OCI-LY1 (cell line): ENCODE data around the gene BRPF1.

Experiments
- H2AFZ ChIP-seq: fragments of 200-600 bp; sonication (generic), shearing (Covaris generic); 2 replicates; pipeline ENCODE4 v1.6.0; 2014; ENCODE audit warnings: antibody characterized with exemption, mild to moderate bottlenecking, low read length
- H3F3A ChIP-seq: fragments of 200-600 bp; sonication (generic), shearing (Covaris generic); 2 replicates; pipeline ENCODE4 v1.6.0; 2014; ENCODE audit warnings: mild to moderate bottlenecking, antibody characterized with exemption, low read length, moderate library complexity; ENCODE audit not compliant: insufficient read depth
- H3K27ac ChIP-seq: fragments of 200-600 bp; sonication (generic); 2 replicates; pipeline ENCODE4 v1.5.1; 2014; ENCODE audit warnings: low read length, mixed run types, mild to moderate bottlenecking, low read depth; ENCODE audit not compliant: poor library complexity, severe bottlenecking
- H3K27me3 ChIP-seq: fragments of 200-600 bp; sonication (generic); 2 replicates; pipeline ENCODE4 v1.6.0; 2014; ENCODE audit warnings: antibody characterized with exemption, mild to moderate bottlenecking, low read length, moderate library complexity; ENCODE audit not compliant: insufficient read depth
- H3K36me3 ChIP-seq: fragments of 200-600 bp; sonication (generic); 2 replicates; pipeline ENCODE4 v1.6.1; 2014; ENCODE audit warnings: mild to moderate bottlenecking, antibody characterized with exemption, low read length, moderate library complexity, mixed read lengths; ENCODE audit not compliant: insufficient read depth
- H3K4me1 ChIP-seq: fragments of 200-600 bp; sonication (generic); 2 replicates; pipeline ENCODE4 v1.5.1; 2014; ENCODE audit warnings: mild to moderate bottlenecking, low read length, moderate library complexity; ENCODE audit not compliant: insufficient read depth, severe bottlenecking
- H3K4me2 ChIP-seq: fragments of 200-600 bp; sonication (generic), shearing (Covaris generic); 2 replicates; pipeline ENCODE4 v1.6.1; 2014; ENCODE audit warnings: low read length
- H3K4me3 ChIP-seq: fragments of 200-600 bp; sonication (generic); 2 replicates; pipeline ENCODE4 v1.5.1; 2014; ENCODE audit warnings: low read length, low read depth, mild to moderate bottlenecking, mixed read lengths; ENCODE audit not compliant: poor library complexity, severe bottlenecking
- H3K79me2 ChIP-seq: fragments of 200-600 bp; shearing (Covaris generic); 2 replicates; pipeline ENCODE4 v1.6.1; 2016; ENCODE audit warnings: mixed run types, low read length, mixed read lengths; ENCODE audit not compliant: insufficient read depth
- H3K9ac ChIP-seq: fragments of 200-600 bp; sonication (generic), shearing (Covaris generic); 2 replicates; pipeline ENCODE4 v1.6.1; 2014; ENCODE audit warnings: mild to moderate bottlenecking, low read length, mixed read lengths
- H3K9me2 ChIP-seq: fragments of 200-600 bp; sonication (generic), shearing (Covaris generic); 2 replicates; pipeline ENCODE4 v1.6.1; 2014; ENCODE audit warnings: low read depth, mild to moderate bottlenecking, low read length, mixed read lengths
- H3K9me3 ChIP-seq: fragments of 200-600 bp; shearing (Covaris generic); 2 replicates; pipeline ENCODE4 v1.6.1; 2014; ENCODE audit warnings: low read length, mixed read lengths
- H4K20me1 ChIP-seq: fragments of 200-600 bp; sonication (generic), shearing (Covaris generic); 2 replicates; pipeline ENCODE4 v1.6.0; 2016; ENCODE audit warnings: mild to moderate bottlenecking, low read length; ENCODE audit not compliant: insufficient read depth
- EZH2 ChIP-seq: fragments of 200-600 bp; sonication (generic), shearing (Covaris generic); IDR thresholded peaks from 2 replicates; pipeline ENCODE4 v1.8.0; 2017; ENCODE audit warnings: borderline replicate concordance, mixed run types, mild to moderate bottlenecking, antibody characterized with exemption, low read length, moderate library complexity, mixed read lengths
- TF ChIP-seq, protein P1 (sequence below): fragments of 200-600 bp; sonication (generic), shearing (Covaris generic); IDR thresholded peaks from 2 replicates; pipeline ENCODE4 v1.5.1; 2017; ENCODE audit warnings: mild to moderate bottlenecking, antibody characterized with exemption, low read length, moderate library complexity, mixed read lengths

BRPF1 gene

DNA sequence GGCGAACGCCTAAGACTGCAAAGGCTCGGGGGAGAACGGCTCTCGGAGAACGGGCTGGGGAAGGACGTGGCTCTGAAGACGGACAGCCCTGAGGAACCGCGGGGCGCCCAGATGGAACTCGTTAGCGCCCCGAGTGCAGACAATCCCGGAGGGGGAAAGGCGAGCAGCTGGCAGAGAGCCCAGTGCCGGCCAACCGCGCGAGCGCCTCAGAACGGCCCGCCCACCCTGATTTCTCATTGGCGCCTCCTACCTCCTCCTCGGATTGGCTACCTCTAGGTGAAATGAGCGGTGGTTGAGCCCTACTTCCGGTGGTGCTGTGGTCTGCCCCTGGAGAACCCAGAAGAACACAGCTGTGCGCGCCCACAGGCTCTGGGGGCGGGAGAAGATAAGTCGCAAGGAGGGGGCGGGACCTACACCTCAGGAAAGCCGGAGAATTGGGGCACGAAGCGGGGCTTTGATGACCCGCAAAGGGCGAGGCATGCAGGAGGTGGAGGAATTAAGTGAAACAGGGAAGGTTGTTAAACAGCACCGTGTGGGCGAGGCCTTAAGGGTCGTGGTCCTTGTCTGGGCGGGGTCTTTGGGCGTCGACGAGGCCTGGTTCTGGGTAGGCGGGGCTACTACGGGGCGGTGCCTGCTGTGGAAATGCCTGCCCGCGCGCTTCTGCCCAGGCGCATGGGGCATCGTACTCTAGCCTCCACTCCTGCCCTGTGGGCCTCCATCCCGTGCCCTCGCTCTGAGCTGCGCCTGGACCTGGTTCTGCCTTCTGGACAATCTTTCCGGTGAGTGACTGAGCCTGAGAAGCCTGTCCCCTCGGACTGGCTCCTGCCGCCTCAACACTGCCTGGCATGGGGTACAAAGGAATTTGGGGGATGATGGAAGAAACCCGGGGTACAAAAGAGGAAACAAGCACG lies 18.4 kb downstream of the BRPF1 start, which contains the start of gene OGG1:
Gene OGG1 (plus strand): TSS at position 308 of the 911 bp plus-strand sequence. CDS start 335 bp downstream, at position 643.
- Histone ChIP-seq H3K27me3 (no peaks in the 10 kb centered on the region), H3K4me1 (peaks cover 31% of the 10 kb centered on the region), H3K9ac (peak within 1 kb of the TSS; percentile 96), H3K9me3 (no peaks in the 10 kb centered on the region), H4K20me1 (no peaks in the 10 kb centered on the region), H3K9me2 (no peaks in the 10 kb centered on the region), H3F3A (0 out of 2 replicates have a peak, but pooled peaks cover 3% of the 10 kb centered on the region), H3K27ac (peak within 1 kb of the TSS; percentile 86), H3K4me2 (peak within 1 kb of the TSS; percentile 99), H3K79me2 (peaks cover 4% of the 10 kb centered on the region; the same call in 1 of the 2 replicates), H3K4me3 (peak within 1 kb of the TSS; percentile 98), H3K36me3 (peaks cover 63% of the 10 kb centered on the region), H2AFZ (peak within 1 kb of the TSS; percentile 77)
- TF ChIP-seq, protein P1, sequence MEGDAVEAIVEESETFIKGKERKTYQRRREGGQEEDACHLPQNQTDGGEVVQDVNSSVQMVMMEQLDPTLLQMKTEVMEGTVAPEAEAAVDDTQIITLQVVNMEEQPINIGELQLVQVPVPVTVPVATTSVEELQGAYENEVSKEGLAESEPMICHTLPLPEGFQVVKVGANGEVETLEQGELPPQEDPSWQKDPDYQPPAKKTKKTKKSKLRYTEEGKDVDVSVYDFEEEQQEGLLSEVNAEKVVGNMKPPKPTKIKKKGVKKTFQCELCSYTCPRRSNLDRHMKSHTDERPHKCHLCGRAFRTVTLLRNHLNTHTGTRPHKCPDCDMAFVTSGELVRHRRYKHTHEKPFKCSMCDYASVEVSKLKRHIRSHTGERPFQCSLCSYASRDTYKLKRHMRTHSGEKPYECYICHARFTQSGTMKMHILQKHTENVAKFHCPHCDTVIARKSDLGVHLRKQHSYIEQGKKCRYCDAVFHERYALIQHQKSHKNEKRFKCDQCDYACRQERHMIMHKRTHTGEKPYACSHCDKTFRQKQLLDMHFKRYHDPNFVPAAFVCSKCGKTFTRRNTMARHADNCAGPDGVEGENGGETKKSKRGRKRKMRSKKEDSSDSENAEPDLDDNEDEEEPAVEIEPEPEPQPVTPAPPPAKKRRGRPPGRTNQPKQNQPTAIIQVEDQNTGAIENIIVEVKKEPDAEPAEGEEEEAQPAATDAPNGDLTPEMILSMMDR = no peak
- TF ChIP-seq EZH2 = no peak

DNA sequence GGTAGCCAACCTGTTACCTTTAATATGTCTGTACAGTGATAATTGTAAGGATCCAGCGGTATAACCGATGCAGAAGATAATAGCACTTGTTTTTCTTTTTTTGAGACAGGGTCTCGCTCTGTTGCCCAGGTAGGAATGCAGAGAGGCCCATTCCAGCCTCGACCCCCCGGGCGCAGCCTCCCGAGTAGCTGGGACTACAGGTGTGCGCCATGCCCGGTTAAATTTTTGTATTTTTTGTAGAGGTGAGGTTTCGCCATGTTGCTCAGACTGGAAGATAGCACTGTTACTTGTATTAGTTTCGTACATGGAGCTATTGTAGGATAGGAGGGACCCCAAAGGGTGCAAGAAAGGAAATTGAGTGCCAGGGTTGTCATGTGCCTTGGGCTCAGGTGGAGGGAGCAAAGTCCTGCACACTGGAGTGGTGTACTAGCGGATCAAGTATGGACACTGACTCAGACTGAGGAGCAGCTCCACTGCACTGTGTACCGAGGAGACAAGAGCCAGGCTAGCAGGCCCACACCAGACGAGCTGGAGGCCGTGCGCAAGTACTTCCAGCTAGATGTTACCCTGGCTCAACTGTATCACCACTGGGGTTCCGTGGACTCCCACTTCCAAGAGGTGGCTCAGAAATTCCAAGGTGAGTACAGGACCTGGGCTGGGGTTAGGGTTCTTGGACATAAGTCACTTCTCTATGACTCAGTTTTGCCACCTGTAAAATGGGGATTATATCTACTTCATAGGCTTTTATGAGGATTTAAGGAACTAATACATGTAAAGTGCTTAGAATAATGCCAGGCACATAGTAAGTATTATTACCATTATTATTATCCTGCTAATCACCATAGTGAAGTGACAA lies 19.2 kb downstream of the BRPF1 start:
- peaks cover 31% of the 10 kb centered on the region for H3K4me1 ChIP-seq
- H3K27ac ChIP-seq = peak overlapping the region; percentile 86
- H3K36me3 ChIP-seq = peaks cover 62% of the 10 kb centered on the region
- H2AFZ ChIP-seq = peak overlapping the region; percentile 77
- H3K9me3 ChIP-seq = no peaks in the 10 kb centered on the region
- H3K9me2 ChIP-seq = no peaks in the 10 kb centered on the region
- no peak for TF ChIP-seq EZH2
- TF ChIP-seq, protein P1 = no peak
- peaks cover 4% of the 10 kb centered on the region; the same call in 1 of the 2 replicates for H3K79me2 ChIP-seq
- H4K20me1 ChIP-seq = no peaks in the 10 kb centered on the region
- H3F3A ChIP-seq = 0 out of 2 replicates have a peak, but pooled peaks cover 3% of the 10 kb centered on the region
- peak overlapping the region; percentile 98 for H3K4me3 ChIP-seq
- peak overlapping the region; percentile 96 for H3K9ac ChIP-seq
- peak overlapping the region; percentile 99 for H3K4me2 ChIP-seq
- H3K27me3 ChIP-seq = no peaks in the 10 kb centered on the region

DNA sequence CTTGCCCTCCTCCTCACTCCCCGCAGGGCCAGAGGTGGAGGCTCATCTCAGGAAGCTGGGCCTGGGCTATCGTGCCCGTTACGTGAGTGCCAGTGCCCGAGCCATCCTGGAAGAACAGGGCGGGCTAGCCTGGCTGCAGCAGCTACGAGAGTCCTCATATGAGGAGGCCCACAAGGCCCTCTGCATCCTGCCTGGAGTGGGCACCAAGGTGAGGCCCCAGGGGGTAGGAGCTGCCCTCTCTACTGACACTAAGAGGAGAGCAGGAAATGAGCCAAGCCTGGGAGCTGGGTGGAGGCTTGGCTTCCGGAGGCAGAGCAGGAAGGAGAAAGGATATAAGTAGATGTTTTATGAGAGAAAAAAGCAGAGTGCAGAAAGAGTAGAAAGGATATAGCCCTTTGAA lies 23.1 kb downstream of the BRPF1 start:
- Histone ChIP-seq H3K79me2 (peaks cover 4% of the 10 kb centered on the region; the same call in 1 of the 2 replicates), H3K27me3 (no peaks in the 10 kb centered on the region), H3K36me3 (peaks cover 75% of the 10 kb centered on the region), H3K9me3 (no peaks in the 10 kb centered on the region), H4K20me1 (no peaks in the 10 kb centered on the region), H3K4me2 (no peak overlapping the region), H3K27ac (no peak overlapping the region), H3K9ac (no peak overlapping the region), H3K4me3 (no peak overlapping the region), H2AFZ (no peak overlapping the region), H3F3A (no peaks in the 10 kb centered on the region), H3K9me2 (no peaks in the 10 kb centered on the region), H3K4me1 (peaks cover 24% of the 10 kb centered on the region)
- TF ChIP-seq EZH2 = no peak
- TF ChIP-seq, protein P1 = no peak
